ENCODE results near the gene ETNPPL.
"Not testable (repeated sequence)": the region's sequence is repeated elsewhere in the genome, so short reads cannot be mapped to it uniquely, and the experiment has no call there.

The ETNPPL gene

DNA sequence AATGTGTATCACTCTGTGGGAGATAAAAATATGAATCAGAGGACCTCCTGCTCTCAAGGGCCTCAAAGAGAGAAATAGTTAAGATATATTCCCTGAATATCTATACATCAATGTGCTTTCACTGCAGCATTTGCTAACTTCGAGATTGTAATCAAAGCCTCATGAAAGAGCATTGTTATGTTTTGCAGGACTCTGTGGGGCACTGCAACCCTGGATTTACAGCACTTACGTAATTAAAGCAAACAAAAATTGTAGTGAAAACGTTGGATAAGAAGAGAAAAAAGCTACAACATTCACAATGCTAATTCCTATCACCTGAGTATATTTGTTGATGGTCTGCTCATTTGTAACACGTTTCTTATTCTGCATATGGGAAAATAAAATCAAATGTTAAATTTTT, 48.0 kb downstream of the ETNPPL start:
- Histone ChIP-seq H3K36me3 (ENCODE audit: insufficient read depth, low read length) (no peaks in the 10 kb centered on the region), H3K9me2 (ENCODE audit: low read depth, low read length) (no peaks in the 10 kb centered on the region), H3K4me1 (ENCODE audit: insufficient read depth, low read length, severe bottlenecking) (no peaks in the 10 kb centered on the region), H3K4me3 (ENCODE audit: low read depth, low read length, poor library complexity, severe bottlenecking) (no peak overlapping the region), H3K9me3 (ENCODE audit: low read length) (no peaks in the 10 kb centered on the region), H4K20me1 (ENCODE audit: insufficient read depth, low read length) (no peaks in the 10 kb centered on the region), H3K27ac (ENCODE audit: low read depth, low read length, poor library complexity, severe bottlenecking) (no peak overlapping the region), H3K9ac (ENCODE audit: low read length) (no peak overlapping the region), H3K4me2 (ENCODE audit: low read length) (no peak overlapping the region), H3K27me3 (ENCODE audit: insufficient read depth, low read length) (no peaks in the 10 kb centered on the region), H2AFZ (ENCODE audit: low read length) (no peak overlapping the region), H3F3A (ENCODE audit: insufficient read depth, low read length) (no peaks in the 10 kb centered on the region), H3K79me2 (ENCODE audit: insufficient read depth, low read length) (no peaks in the 10 kb centered on the region)
- TF ChIP-seq, protein P1, sequence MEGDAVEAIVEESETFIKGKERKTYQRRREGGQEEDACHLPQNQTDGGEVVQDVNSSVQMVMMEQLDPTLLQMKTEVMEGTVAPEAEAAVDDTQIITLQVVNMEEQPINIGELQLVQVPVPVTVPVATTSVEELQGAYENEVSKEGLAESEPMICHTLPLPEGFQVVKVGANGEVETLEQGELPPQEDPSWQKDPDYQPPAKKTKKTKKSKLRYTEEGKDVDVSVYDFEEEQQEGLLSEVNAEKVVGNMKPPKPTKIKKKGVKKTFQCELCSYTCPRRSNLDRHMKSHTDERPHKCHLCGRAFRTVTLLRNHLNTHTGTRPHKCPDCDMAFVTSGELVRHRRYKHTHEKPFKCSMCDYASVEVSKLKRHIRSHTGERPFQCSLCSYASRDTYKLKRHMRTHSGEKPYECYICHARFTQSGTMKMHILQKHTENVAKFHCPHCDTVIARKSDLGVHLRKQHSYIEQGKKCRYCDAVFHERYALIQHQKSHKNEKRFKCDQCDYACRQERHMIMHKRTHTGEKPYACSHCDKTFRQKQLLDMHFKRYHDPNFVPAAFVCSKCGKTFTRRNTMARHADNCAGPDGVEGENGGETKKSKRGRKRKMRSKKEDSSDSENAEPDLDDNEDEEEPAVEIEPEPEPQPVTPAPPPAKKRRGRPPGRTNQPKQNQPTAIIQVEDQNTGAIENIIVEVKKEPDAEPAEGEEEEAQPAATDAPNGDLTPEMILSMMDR (IDR thresholded peaks at IDR 0.05; ENCODE audit: low read length): no peak
- no peak for TF ChIP-seq EZH2 (IDR thresholded peaks at IDR 0.05; ENCODE audit: borderline replicate concordance, low read length)

GRCh38 chr4:108710578-108710977, 52.3 kb downstream of the ETNPPL start:
- H3F3A ChIP-seq (ENCODE audit: insufficient read depth, low read length); H3K4me3 ChIP-seq (ENCODE audit: low read depth, low read length, poor library complexity, severe bottlenecking); H3K27ac ChIP-seq (ENCODE audit: low read depth, low read length, poor library complexity, severe bottlenecking); H4K20me1 ChIP-seq (ENCODE audit: insufficient read depth, low read length); H3K9ac ChIP-seq (ENCODE audit: low read length); H3K9me3 ChIP-seq (ENCODE audit: low read length); H3K9me2 ChIP-seq (ENCODE audit: low read depth, low read length); H3K4me1 ChIP-seq (ENCODE audit: insufficient read depth, low read length, severe bottlenecking); H3K4me2 ChIP-seq (ENCODE audit: low read length); H2AFZ ChIP-seq (ENCODE audit: low read length); H3K27me3 ChIP-seq (ENCODE audit: insufficient read depth, low read length); H3K79me2 ChIP-seq (ENCODE audit: insufficient read depth, low read length); H3K36me3 ChIP-seq (ENCODE audit: insufficient read depth, low read length): not testable (repeated sequence)

DNA sequence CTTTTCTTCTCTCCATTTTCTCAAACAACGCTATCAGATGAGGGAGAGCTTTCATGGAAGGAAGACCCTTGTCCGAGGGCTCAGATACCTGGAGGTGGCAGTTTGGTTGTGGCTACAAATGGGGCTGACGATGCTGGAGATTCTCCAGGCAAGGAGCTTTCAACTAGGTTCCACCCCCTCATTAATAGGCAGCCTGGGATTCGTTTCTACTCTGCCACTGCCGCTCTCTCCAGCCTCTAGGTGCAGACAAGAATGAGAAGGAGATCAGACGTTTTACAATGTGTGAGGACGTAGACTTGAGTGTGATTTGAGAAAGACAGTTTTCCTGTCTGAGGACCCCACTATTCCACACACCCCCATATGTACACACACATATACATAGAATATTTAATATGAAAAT, 53.1 kb downstream of the ETNPPL start:
- Histone ChIP-seq H3K9me2 (ENCODE audit: low read depth, low read length) (no peaks in the 10 kb centered on the region), H3K4me3 (ENCODE audit: low read depth, low read length, poor library complexity, severe bottlenecking) (no peak overlapping the region), H3K4me1 (ENCODE audit: insufficient read depth, low read length, severe bottlenecking) (no peaks in the 10 kb centered on the region), H3K9ac (ENCODE audit: low read length) (no peak overlapping the region), H2AFZ (ENCODE audit: low read length) (no peak overlapping the region), H3K27me3 (ENCODE audit: insufficient read depth, low read length) (no peaks in the 10 kb centered on the region), H3K27ac (ENCODE audit: low read depth, low read length, poor library complexity, severe bottlenecking) (no peak overlapping the region), H4K20me1 (ENCODE audit: insufficient read depth, low read length) (no peaks in the 10 kb centered on the region), H3K36me3 (ENCODE audit: insufficient read depth, low read length) (no peaks in the 10 kb centered on the region), H3K9me3 (ENCODE audit: low read length) (no peaks in the 10 kb centered on the region), H3K79me2 (ENCODE audit: insufficient read depth, low read length) (no peaks in the 10 kb centered on the region), H3K4me2 (ENCODE audit: low read length) (no peak overlapping the region), H3F3A (ENCODE audit: insufficient read depth, low read length) (no peaks in the 10 kb centered on the region)
- TF ChIP-seq, protein P1 (IDR thresholded peaks at IDR 0.05; ENCODE audit: low read length): no peak
- TF ChIP-seq EZH2 (IDR thresholded peaks at IDR 0.05; ENCODE audit: borderline replicate concordance, low read length): no peak

DNA sequence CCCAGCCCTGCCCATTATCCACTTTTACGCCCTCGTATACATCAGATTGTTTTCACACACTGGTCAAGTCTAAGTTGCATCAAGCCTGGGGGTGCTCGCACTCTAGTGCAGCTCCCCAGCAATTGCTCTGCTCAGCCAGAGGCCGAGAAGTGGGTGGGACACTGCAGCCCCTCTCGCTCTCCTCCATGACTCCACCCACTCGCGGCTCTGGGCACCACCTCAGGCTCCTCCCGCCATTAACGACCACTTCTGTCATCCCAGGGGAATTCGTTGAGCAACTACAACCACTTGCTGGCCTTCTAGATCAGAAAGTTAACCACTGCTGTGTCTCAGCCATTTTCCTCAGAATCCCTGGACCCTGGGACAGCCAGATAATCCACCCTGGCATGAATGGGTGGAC, 53.6 kb downstream of the ETNPPL start:
- no peaks in the 10 kb centered on the region for H3K9me2 ChIP-seq (ENCODE audit: low read depth, low read length)
- H3K9me3 ChIP-seq (ENCODE audit: low read length): no peaks in the 10 kb centered on the region
- H3K4me2 ChIP-seq (ENCODE audit: low read length): no peak overlapping the region
- no peaks in the 10 kb centered on the region for H3F3A ChIP-seq (ENCODE audit: insufficient read depth, low read length)
- no peak overlapping the region for H2AFZ ChIP-seq (ENCODE audit: low read length)
- no peaks in the 10 kb centered on the region for H3K27me3 ChIP-seq (ENCODE audit: insufficient read depth, low read length)
- no peak overlapping the region for H3K27ac ChIP-seq (ENCODE audit: low read depth, low read length, poor library complexity, severe bottlenecking)
- no peaks in the 10 kb centered on the region for H4K20me1 ChIP-seq (ENCODE audit: insufficient read depth, low read length)
- no peaks in the 10 kb centered on the region for H3K79me2 ChIP-seq (ENCODE audit: insufficient read depth, low read length)
- TF ChIP-seq, protein P1 (IDR thresholded peaks at IDR 0.05; ENCODE audit: low read length): no peak
- no peak for TF ChIP-seq EZH2 (IDR thresholded peaks at IDR 0.05; ENCODE audit: borderline replicate concordance, low read length)
- H3K4me3 ChIP-seq (ENCODE audit: low read depth, low read length, poor library complexity, severe bottlenecking): no peak overlapping the region
- no peaks in the 10 kb centered on the region for H3K4me1 ChIP-seq (ENCODE audit: insufficient read depth, low read length, severe bottlenecking)
- no peak overlapping the region for H3K9ac ChIP-seq (ENCODE audit: low read length)
- H3K36me3 ChIP-seq (ENCODE audit: insufficient read depth, low read length): no peaks in the 10 kb centered on the region

All from OCI-LY1 (cell line).